ENCODE data around the gene NEUROG3.

The NEUROG3 gene

DNA sequence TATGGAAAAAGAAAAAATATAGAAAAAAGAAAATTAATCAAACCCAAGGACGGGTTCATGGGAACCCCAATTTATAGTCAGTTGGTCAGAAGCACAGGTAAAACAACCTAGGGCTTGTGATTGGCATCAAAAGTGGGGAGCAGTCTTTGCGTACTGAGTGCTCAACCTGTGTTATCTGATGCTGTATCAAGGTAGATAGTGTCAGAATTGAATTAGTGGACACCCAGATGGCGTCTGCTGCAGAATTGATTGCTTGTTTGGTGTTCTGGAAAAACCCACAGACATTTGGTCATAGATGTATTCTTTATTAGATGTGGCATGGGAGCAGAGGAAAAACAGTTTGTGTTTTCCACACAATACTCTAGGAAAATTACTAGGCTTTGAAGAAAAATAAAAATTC is 39.6 kb downstream of the NEUROG3 start:
- no peak for DNase-seq (ENCODE audit: extremely low spot score)
- POLR2A ChIA-PET = no interaction called here
- CTCF ChIA-PET = no interaction called here
- TF ChIP-seq HDGF (IDR thresholded peaks at IDR 0.05; ENCODE audit: borderline replicate concordance) (no peak), FOXA1 (IDR thresholded peaks at IDR 0.05) (no peak), ARNT (IDR thresholded peaks at IDR 0.05) (no peak), SP1 (IDR thresholded peaks at IDR 0.05) (no peak), TARDBP (IDR thresholded peaks at IDR 0.05) (no peak), FOXK2 (IDR thresholded peaks at IDR 0.05) (no peak), FOXM1 (IDR thresholded peaks at IDR 0.05; ENCODE audit: borderline replicate concordance) (no peak), L3MBTL2 (conservative IDR thresholded peaks at IDR 0.05) (no peak), NFRKB (IDR thresholded peaks at IDR 0.05) (no peak), SUZ12 (IDR thresholded peaks at IDR 0.05) (no peak), ELF4 (IDR thresholded peaks at IDR 0.05) (no peak), CTBP1 (IDR thresholded peaks at IDR 0.05; ENCODE audit: borderline replicate concordance) (no peak), BHLHE40 (IDR thresholded peaks at IDR 0.05; ENCODE audit: borderline replicate concordance) (no peak), ZNF384 (IDR thresholded peaks at IDR 0.05) (no peak), LEF1 (IDR thresholded peaks at IDR 0.05; ENCODE audit: borderline replicate concordance) (no peak)
- TF ChIP-seq, protein P1, sequence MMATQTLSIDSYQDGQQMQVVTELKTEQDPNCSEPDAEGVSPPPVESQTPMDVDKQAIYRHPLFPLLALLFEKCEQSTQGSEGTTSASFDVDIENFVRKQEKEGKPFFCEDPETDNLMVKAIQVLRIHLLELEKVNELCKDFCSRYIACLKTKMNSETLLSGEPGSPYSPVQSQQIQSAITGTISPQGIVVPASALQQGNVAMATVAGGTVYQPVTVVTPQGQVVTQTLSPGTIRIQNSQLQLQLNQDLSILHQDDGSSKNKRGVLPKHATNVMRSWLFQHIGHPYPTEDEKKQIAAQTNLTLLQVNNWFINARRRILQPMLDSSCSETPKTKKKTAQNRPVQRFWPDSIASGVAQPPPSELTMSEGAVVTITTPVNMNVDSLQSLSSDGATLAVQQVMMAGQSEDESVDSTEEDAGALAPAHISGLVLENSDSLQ (IDR thresholded peaks at IDR 0.05) = no peak

GRCh38 chr10:69527961-69528360 is 45.3 kb downstream of the NEUROG3 start:
- ChIA-PET CTCF (interaction anchor here (0.6 to 1.0 kb wide), 2 partner anchors 13 to 109 kb away, joined by 3 to 4 read pairs; no protein-coding TSS in a partner anchor), POLR2A (no interaction called here)
- no peak for DNase-seq (ENCODE audit: extremely low spot score)
- TF ChIP-seq L3MBTL2 (conservative IDR thresholded peaks at IDR 0.05) (no peak), NFRKB (IDR thresholded peaks at IDR 0.05) (no peak), BHLHE40 (IDR thresholded peaks at IDR 0.05; ENCODE audit: borderline replicate concordance) (no peak), ELF4 (IDR thresholded peaks at IDR 0.05) (no peak), ZNF384 (IDR thresholded peaks at IDR 0.05) (no peak), HDGF (IDR thresholded peaks at IDR 0.05; ENCODE audit: borderline replicate concordance) (no peak), FOXK2 (IDR thresholded peaks at IDR 0.05) (no peak), CTBP1 (IDR thresholded peaks at IDR 0.05; ENCODE audit: borderline replicate concordance) (no peak), FOXM1 (IDR thresholded peaks at IDR 0.05; ENCODE audit: borderline replicate concordance) (no peak), TARDBP (IDR thresholded peaks at IDR 0.05) (no peak), SUZ12 (IDR thresholded peaks at IDR 0.05) (no peak), ARNT (IDR thresholded peaks at IDR 0.05) (no peak), FOXA1 (IDR thresholded peaks at IDR 0.05) (no peak), LEF1 (IDR thresholded peaks at IDR 0.05; ENCODE audit: borderline replicate concordance) (no peak)

Data from HEK293T (cell line).